Measurements from ENCODE around the gene PFDN2.

Gene PFDN2

GRCh38 chr1:161090617-161091016 lies 27.2 kb downstream of the PFDN2 start:
- no peak overlapping the region for H3K9ac ChIP-seq (ENCODE audit: low read length)
- H2AFZ ChIP-seq (ENCODE audit: low read depth, low read length) = no peak overlapping the region
- no peaks in the 10 kb centered on the region for H3K27me3 ChIP-seq (ENCODE audit: low read depth, low read length)
- H3K79me2 ChIP-seq (ENCODE audit: low read length) = no peaks in the 10 kb centered on the region
- no peak overlapping the region for H3K27ac ChIP-seq (ENCODE audit: low read length)
- H3K4me1 ChIP-seq (ENCODE audit: low read length) = peaks cover 29% of the 10 kb centered on the region
- H3K9me3 ChIP-seq (ENCODE audit: insufficient read depth, low read length) = no peaks in the 10 kb centered on the region
- TF ChIP-seq CTCF (IDR thresholded peaks at IDR 0.05; ENCODE audit: low read depth, low read length) (no peak), EZH2phosphoT487 (IDR thresholded peaks at IDR 0.05; ENCODE audit: low read depth) (no peak)
- no peak overlapping the region for H3K4me2 ChIP-seq (ENCODE audit: low read length)
- H3K4me3 ChIP-seq (ENCODE audit: low read length) = no peak overlapping the region
- no peaks in the 10 kb centered on the region for H3K36me3 ChIP-seq (replicated peaks; ENCODE audit: low read depth, low read length)
- no peaks in the 10 kb centered on the region for H4K20me1 ChIP-seq (ENCODE audit: insufficient read depth, low read length)

GRCh38 chr1:161089938-161090337 lies 27.9 kb downstream of the PFDN2 start:
- Histone ChIP-seq H3K4me1 (ENCODE audit: low read length) (peaks cover 22% of the 10 kb centered on the region), H3K9ac (ENCODE audit: low read length) (no peak overlapping the region), H3K9me3 (ENCODE audit: insufficient read depth, low read length) (no peaks in the 10 kb centered on the region), H4K20me1 (ENCODE audit: insufficient read depth, low read length) (no peaks in the 10 kb centered on the region), H2AFZ (ENCODE audit: low read depth, low read length) (no peak overlapping the region), H3K4me3 (ENCODE audit: low read length) (no peak overlapping the region), H3K36me3 (replicated peaks; ENCODE audit: low read depth, low read length) (no peaks in the 10 kb centered on the region), H3K4me2 (ENCODE audit: low read length) (no peak overlapping the region), H3K79me2 (ENCODE audit: low read length) (no peaks in the 10 kb centered on the region), H3K27ac (ENCODE audit: low read length) (no peak overlapping the region), H3K27me3 (ENCODE audit: low read depth, low read length) (no peaks in the 10 kb centered on the region)
- no peak for TF ChIP-seq CTCF (IDR thresholded peaks at IDR 0.05; ENCODE audit: low read depth, low read length)
- TF ChIP-seq EZH2phosphoT487 (IDR thresholded peaks at IDR 0.05; ENCODE audit: low read depth) = no peak

GRCh38 chr1:161089251-161089924 lies 28.4 kb downstream of the PFDN2 start, which contains the start of gene NECTIN4:
TSS of gene NECTIN4 (minus strand) at chr1:161089558. CDS start at chr1:161089296, 262 bp downstream.
- Histone ChIP-seq H3K27me3 (ENCODE audit: low read depth, low read length) (no peaks in the 10 kb centered on the region), H2AFZ (ENCODE audit: low read depth, low read length) (no peak within 1 kb of the TSS), H3K4me1 (ENCODE audit: low read length) (peaks cover 19% of the 10 kb centered on the region), H3K4me3 (ENCODE audit: low read length) (no peak within 1 kb of the TSS), H4K20me1 (ENCODE audit: insufficient read depth, low read length) (no peaks in the 10 kb centered on the region), H3K79me2 (ENCODE audit: low read length) (no peaks in the 10 kb centered on the region), H3K27ac (ENCODE audit: low read length) (no peak within 1 kb of the TSS), H3K9me3 (ENCODE audit: insufficient read depth, low read length) (no peaks in the 10 kb centered on the region), H3K36me3 (replicated peaks; ENCODE audit: low read depth, low read length) (no peaks in the 10 kb centered on the region), H3K9ac (ENCODE audit: low read length) (no peak within 1 kb of the TSS), H3K4me2 (ENCODE audit: low read length) (no peak within 1 kb of the TSS)
- no peak for TF ChIP-seq CTCF (IDR thresholded peaks at IDR 0.05; ENCODE audit: low read depth, low read length)
- TF ChIP-seq EZH2phosphoT487 (IDR thresholded peaks at IDR 0.05; ENCODE audit: low read depth) = no peak

- peaks cover 17% of the 10 kb centered on the region for H3K4me1 ChIP-seq (ENCODE audit: low read length)
- H3K9ac ChIP-seq (ENCODE audit: low read length) = no peak overlapping the region
- TF ChIP-seq CTCF (IDR thresholded peaks at IDR 0.05; ENCODE audit: low read depth, low read length) (no peak), EZH2phosphoT487 (IDR thresholded peaks at IDR 0.05; ENCODE audit: low read depth) (no peak)
- no peaks in the 10 kb centered on the region for H3K36me3 ChIP-seq (replicated peaks; ENCODE audit: low read depth, low read length)
- no peak overlapping the region for H3K27ac ChIP-seq (ENCODE audit: low read length)
- no peaks in the 10 kb centered on the region for H4K20me1 ChIP-seq (ENCODE audit: insufficient read depth, low read length)
- no peak overlapping the region for H2AFZ ChIP-seq (ENCODE audit: low read depth, low read length)
- H3K27me3 ChIP-seq (ENCODE audit: low read depth, low read length) = no peaks in the 10 kb centered on the region
- H3K9me3 ChIP-seq (ENCODE audit: insufficient read depth, low read length) = no peaks in the 10 kb centered on the region
- H3K4me3 ChIP-seq (ENCODE audit: low read length) = no peak overlapping the region
- H3K79me2 ChIP-seq (ENCODE audit: low read length) = no peaks in the 10 kb centered on the region
- H3K4me2 ChIP-seq (ENCODE audit: low read length) = no peak overlapping the region
Measured at GRCh38 chr1:161088587-161089110, 29.2 kb downstream of the PFDN2 start.
